A673 (cell line): ENCODE data around the gene GRAMD1B. TPM values are rescaled to one million over a fixed set of nuclear protein-coding genes. Genes with fewer than 3 reads are reported as not detected.

Source experiments
- BruUV-seq: library from RNA; stranded (reverse); fragments of 400-500 nt; replicated peaks from 2 replicates; lab custom pipeline; 2021; lab: Mats Ljungman, UMichigan
- CTCF ChIA-PET: fragments of 300-600 bp; sonication (Branson Sonifier 250); formaldehyde crosslinking; loops from one replicate; lab custom pipeline; 2022; ENCODE audit warnings: antibody characterized with exemption; lab: Charles Lee
- POLR2A ChIA-PET: fragments of 300-600 bp; sonication (Branson Sonifier 250); formaldehyde crosslinking; loops from one replicate; lab custom pipeline; 2022; ENCODE audit warnings: antibody characterized with exemption; ENCODE audit not compliant: low non-redundant PET; lab: Charles Lee
- DNase-seq: peaks from one replicate; pipeline ENCODE4 v3.0.0-alpha.2; 2015; ENCODE audit warnings: low spot score
- H3K27ac ChIP-seq: fragments of 200-600 bp; sonication (generic); 2 replicates; pipeline ENCODE4 v1.5.1; 2016; ENCODE audit warnings: mixed run types, low read depth, mild to moderate bottlenecking, mixed read lengths, antibody characterized with exemption, low read length; ENCODE audit not compliant: poor library complexity, severe bottlenecking
- H3K27me3 ChIP-seq: fragments of 200-600 bp; sonication (generic); replicated peaks from 2 replicates; pipeline ENCODE4 v1.6.1; 2017; ENCODE audit warnings: mixed run types, low read depth, mild to moderate bottlenecking, mixed read lengths, antibody characterized with exemption, low read length; ENCODE audit not compliant: insufficient read depth, poor library complexity
- H3K36me3 ChIP-seq: fragments of 200-600 bp; sonication (generic); 2 replicates; pipeline ENCODE4 v1.6.1; 2016; ENCODE audit warnings: mixed run types, mild to moderate bottlenecking, mixed read lengths, antibody characterized with exemption, low read length; ENCODE audit not compliant: insufficient read depth, poor library complexity, severe bottlenecking
- H3K4me1 ChIP-seq: fragments of 200-600 bp; sonication (generic); 2 replicates; pipeline ENCODE4 v1.6.1; 2017; ENCODE audit warnings: mixed run types, mild to moderate bottlenecking, mixed read lengths, antibody characterized with exemption, low read length; ENCODE audit not compliant: insufficient read depth, poor library complexity, severe bottlenecking
- H3K4me3 ChIP-seq: fragments of 200-600 bp; sonication (generic); 2 replicates; pipeline ENCODE4 v1.5.1; 2016; ENCODE audit warnings: low read depth, mixed run types, mild to moderate bottlenecking, mixed read lengths, low read length; ENCODE audit not compliant: poor library complexity, severe bottlenecking
- H3K9me3 ChIP-seq: fragments of 200-600 bp; sonication (generic); 2 replicates; pipeline ENCODE4 v1.6.1; 2016; ENCODE audit warnings: mixed run types, low read depth, mild to moderate bottlenecking, mixed read lengths, antibody characterized with exemption, low read length; ENCODE audit not compliant: poor library complexity, severe bottlenecking
- EZH2 ChIP-seq: fragments of 200-600 bp; sonication (generic); IDR thresholded peaks from 2 replicates; pipeline ENCODE4 v1.6.1; 2017; ENCODE audit warnings: borderline replicate concordance, low read depth, mild to moderate bottlenecking, mixed read lengths, antibody characterized with exemption, low read length; ENCODE audit not compliant: poor library complexity, severe bottlenecking
- intact Hi-C: fragments of 100-400 bp; cut with micrococcal nuclease; formaldehyde crosslinking; loops from one replicate; pipeline ENCODE4 v1.10.0; 2022; ENCODE audit not compliant: unreplicated experiment
- total RNA-seq: library from RNA; stranded (reverse); gene quantifications from 2 replicates; pipeline ENCODE4 v1.2.3, GENCODE V29; 2021
- TF ChIP-seq, protein P1 (sequence below): fragments of 300-800, 200-600 bp; sonication (generic); conservative IDR thresholded peaks from 2 replicates; pipeline ENCODE4 v1.5.1; 2017; ENCODE audit warnings: low read depth, mild to moderate bottlenecking, antibody characterized with exemption, low read length, moderate library complexity, mixed read lengths

Gene GRAMD1B
- total RNA-seq, 1 experiment from 2014 or later, result 13.0 TPM

DNA sequence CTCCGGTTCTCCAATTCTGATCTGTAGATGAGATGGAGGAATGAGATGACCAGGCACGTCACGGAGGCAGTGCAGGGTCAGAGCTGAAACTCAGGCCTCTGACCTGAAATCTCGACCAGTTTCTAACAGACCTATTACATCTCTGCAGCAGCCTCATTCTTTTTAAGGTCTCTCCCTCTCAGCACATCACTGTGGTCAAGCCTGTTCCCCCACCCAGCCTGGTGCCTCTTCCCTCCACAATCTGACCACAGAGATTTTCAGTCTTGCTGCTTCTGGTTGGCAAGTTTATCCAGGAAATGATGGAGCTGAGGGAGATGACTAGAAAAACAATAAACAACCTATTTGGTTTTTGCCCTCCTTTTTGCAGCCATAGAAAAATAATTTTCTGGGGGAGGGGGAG lies 9.5 kb downstream of the GRAMD1B start:
- no peak for DNase-seq
- Histone ChIP-seq H3K4me1 (peaks cover 13% of the 10 kb centered on the region), H3K36me3 (no peaks in the 10 kb centered on the region), H3K27ac (no peak overlapping the region), H3K27me3 (no peaks in the 10 kb centered on the region), H3K4me3 (no peak overlapping the region), H3K9me3 (no peaks in the 10 kb centered on the region)
- no TSS peak for BruUV-seq
- ChIA-PET POLR2A (no interaction called here), CTCF (interaction anchor here (0.6 to 0.7 kb wide), 2 partner anchors 56 to 385 kb away, joined by 3 to 7 read pairs; no protein-coding TSS in a partner anchor)
- intact Hi-C loops, result no loop called here
- TF ChIP-seq, protein P1, sequence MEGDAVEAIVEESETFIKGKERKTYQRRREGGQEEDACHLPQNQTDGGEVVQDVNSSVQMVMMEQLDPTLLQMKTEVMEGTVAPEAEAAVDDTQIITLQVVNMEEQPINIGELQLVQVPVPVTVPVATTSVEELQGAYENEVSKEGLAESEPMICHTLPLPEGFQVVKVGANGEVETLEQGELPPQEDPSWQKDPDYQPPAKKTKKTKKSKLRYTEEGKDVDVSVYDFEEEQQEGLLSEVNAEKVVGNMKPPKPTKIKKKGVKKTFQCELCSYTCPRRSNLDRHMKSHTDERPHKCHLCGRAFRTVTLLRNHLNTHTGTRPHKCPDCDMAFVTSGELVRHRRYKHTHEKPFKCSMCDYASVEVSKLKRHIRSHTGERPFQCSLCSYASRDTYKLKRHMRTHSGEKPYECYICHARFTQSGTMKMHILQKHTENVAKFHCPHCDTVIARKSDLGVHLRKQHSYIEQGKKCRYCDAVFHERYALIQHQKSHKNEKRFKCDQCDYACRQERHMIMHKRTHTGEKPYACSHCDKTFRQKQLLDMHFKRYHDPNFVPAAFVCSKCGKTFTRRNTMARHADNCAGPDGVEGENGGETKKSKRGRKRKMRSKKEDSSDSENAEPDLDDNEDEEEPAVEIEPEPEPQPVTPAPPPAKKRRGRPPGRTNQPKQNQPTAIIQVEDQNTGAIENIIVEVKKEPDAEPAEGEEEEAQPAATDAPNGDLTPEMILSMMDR, result no peak
- TF ChIP-seq EZH2, result no peak

DNA sequence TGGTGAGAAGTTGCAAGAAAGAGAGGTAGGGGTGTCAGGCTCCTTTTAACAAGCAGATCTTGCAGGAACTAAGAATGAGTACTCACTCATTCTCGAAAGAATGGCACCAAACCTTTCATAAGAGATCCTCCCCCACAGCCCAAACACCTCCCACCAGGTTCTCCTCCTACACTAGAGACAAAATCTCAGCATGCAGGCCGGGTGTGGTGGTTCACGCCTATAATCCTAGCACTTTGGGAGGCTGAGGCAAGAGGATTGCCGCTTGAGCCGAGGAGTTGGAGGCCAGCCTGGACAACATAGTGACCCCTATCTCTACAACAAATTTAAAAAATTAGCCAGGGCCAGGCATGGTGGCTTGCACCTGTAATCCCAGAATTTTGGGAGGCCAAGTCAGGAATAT lies 11.1 kb downstream of the GRAMD1B start:
- no peaks in the 10 kb centered on the region for H3K27me3 ChIP-seq
- no peak overlapping the region for H3K4me3 ChIP-seq
- TF ChIP-seq, protein P1, result no peak
- TF ChIP-seq EZH2, result no peak
- peaks cover 5% of the 10 kb centered on the region for H3K4me1 ChIP-seq
- H3K9me3 ChIP-seq, result no peaks in the 10 kb centered on the region
- intact Hi-C loops, result no loop called here
- CTCF ChIA-PET, result no interaction called here
- H3K36me3 ChIP-seq, result no peaks in the 10 kb centered on the region
- POLR2A ChIA-PET, result no interaction called here
- H3K27ac ChIP-seq, result no peak overlapping the region
- no peak for DNase-seq
- BruUV-seq, result no TSS peak

DNA sequence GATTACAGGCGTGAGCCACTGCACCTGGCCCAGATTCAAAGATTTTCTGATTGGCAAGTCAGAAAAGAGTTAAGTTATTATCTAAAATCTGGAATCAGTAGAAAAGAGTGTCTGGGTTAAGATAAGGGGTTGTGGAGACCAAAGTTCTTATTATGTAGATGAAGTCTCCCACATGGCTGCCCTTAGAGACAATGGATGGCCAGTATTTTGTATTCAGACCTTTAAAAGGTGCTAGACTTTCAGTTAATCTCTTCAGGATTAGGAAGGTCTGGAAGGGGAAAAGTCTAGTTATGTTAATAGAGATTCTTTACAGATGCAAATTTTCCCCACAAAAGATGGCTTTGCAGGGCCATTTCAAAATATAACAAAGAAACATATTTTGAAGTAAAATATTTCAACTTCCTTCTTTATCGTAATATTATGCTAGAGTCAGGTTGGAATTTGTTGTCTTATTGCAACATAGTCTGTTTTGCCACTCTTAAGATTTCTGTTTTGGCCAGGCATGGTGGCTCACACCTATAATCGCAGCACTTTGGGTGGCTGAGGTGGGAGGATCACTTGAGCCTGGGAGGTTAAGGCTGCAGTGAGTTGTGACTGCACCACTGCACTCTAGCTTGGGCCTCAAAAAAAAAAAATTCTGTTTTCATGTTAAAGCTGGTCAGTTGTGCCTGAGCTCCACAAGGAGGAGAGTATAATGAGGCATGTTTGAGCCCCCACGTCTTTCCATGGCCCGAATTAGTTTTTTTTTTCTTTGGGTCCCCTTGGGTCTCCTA lies 14.0 kb downstream of the GRAMD1B start:
- intact Hi-C loops, result no loop called here
- no TSS peak for BruUV-seq
- Histone ChIP-seq H3K27ac (no peak overlapping the region), H3K27me3 (no peaks in the 10 kb centered on the region), H3K4me1 (no peaks in the 10 kb centered on the region), H3K9me3 (no peaks in the 10 kb centered on the region), H3K4me3 (no peak overlapping the region), H3K36me3 (no peaks in the 10 kb centered on the region)
- ChIA-PET POLR2A (no interaction called here), CTCF (no interaction called here)
- TF ChIP-seq, protein P1, result no peak
- no peak for TF ChIP-seq EZH2
- no peak for DNase-seq
